ENCODE results near the gene DENND1A. TPM values are rescaled to one million over a fixed set of nuclear protein-coding genes. Genes with fewer than 3 reads are reported as not detected.

Gene DENND1A
- total and polyA plus RNA-seq, 2 of the 13 experiments (the other 11 are each of a cell fraction or from before 2014, with no cell fraction given), result 14.8 to 30.1 TPM

DNA sequence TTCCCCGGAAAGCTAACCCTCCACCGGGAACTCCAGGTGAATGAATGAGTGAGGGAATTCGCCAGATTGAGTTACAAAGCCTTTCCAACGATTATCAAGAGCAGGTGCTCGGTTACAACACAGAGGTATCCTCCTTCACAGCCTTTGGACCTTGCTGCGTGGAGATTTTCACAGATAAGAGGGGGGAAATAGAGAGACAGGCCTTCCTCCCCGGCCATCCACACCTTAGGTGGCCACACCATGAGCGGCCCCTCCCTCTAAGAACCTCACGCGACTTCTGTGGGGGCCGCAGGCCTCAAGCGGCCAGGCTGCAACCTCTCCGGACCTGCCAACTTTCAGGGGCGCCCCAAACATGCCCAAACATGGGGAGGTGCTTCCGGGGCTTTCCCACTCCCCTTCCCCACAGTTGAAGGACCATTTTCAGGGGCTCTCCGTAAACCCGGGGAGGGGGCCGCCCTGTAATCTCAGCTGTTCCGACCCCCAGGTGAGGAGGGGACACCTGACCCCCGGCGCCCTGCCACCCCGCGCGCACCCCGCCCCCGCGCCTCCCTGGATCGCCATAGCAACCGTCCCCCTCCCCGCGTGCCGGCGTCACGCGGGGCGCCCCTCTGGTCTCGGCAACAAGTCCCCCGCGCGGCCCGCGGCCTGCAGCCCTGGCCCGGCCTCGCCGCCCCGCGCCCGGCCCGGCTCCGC is 603 bp downstream of the DENND1A start (continued):
- TF ChIP-seq ADNP (CRISPR knock-in tag; IDR thresholded peaks at IDR 0.05), result no peak
- TF ChIP-seq JUN (CRISPR knock-in tag; IDR thresholded peaks at IDR 0.05), result no peak
- TF ChIP-seq ZBTB21 (CRISPR knock-in tag; IDR thresholded peaks at IDR 0.05), result 0 out of 2 replicates have a peak, but pooled peaks have one; percentile 15
- TF ChIP-seq TFDP1 (CRISPR knock-in tag; IDR thresholded peaks at IDR 0.05; ENCODE audit: borderline replicate concordance), result peak; percentile 16; the same call in 1 of the 2 replicates
- 0 out of 4 replicates have a peak, but pooled peaks of 1 of the 2 experiments have one; percentile 12 for TF ChIP-seq KLF16 (CRISPR knock-in tag; IDR thresholded peaks at IDR 0.05)
- no peak for TF ChIP-seq SETDB1 (CRISPR knock-in tag; IDR thresholded peaks at IDR 0.05; ENCODE audit: borderline replicate concordance)
- TF ChIP-seq CBX1 (IDR thresholded peaks at IDR 0.05; ENCODE audit: low read depth), result peak; percentile 36
- peak; percentile 45; the same call in 1 of the 2 replicates for TF ChIP-seq CEBPG (CRISPR knock-in tag; IDR thresholded peaks at IDR 0.05)
- TF ChIP-seq KDM2A (CRISPR knock-in tag; IDR thresholded peaks at IDR 0.05; ENCODE audit: borderline replicate concordance, low read depth), result peak; percentile 45; the same call in 1 of the 2 replicates
- no peak for TF ChIP-seq KLF15 (CRISPR knock-in tag; IDR thresholded peaks at IDR 0.05; ENCODE audit: borderline replicate concordance)
- TF ChIP-seq TFAP4 (IDR thresholded peaks at IDR 0.05; ENCODE audit: borderline replicate concordance, low read depth), result 0 out of 2 replicates have a peak, but pooled peaks have one; percentile 18
- TF ChIP-seq ZNF367 (CRISPR knock-in tag; IDR thresholded peaks at IDR 0.05; ENCODE audit: borderline replicate concordance), result no peak
- TF ChIP-seq TEAD2 (CRISPR knock-in tag; IDR thresholded peaks at IDR 0.05), result no peak
- no peak for TF ChIP-seq ARID2 (CRISPR knock-in tag; IDR thresholded peaks at IDR 0.05; ENCODE audit: borderline replicate concordance)
- no peak for TF ChIP-seq PRPF4 (IDR thresholded peaks at IDR 0.05; ENCODE audit: low read depth, low read length, poor library complexity, severe bottlenecking)
- peak; percentile 88 for TF ChIP-seq ZNF24 (IDR thresholded peaks at IDR 0.05)
- TF ChIP-seq, protein P1, sequence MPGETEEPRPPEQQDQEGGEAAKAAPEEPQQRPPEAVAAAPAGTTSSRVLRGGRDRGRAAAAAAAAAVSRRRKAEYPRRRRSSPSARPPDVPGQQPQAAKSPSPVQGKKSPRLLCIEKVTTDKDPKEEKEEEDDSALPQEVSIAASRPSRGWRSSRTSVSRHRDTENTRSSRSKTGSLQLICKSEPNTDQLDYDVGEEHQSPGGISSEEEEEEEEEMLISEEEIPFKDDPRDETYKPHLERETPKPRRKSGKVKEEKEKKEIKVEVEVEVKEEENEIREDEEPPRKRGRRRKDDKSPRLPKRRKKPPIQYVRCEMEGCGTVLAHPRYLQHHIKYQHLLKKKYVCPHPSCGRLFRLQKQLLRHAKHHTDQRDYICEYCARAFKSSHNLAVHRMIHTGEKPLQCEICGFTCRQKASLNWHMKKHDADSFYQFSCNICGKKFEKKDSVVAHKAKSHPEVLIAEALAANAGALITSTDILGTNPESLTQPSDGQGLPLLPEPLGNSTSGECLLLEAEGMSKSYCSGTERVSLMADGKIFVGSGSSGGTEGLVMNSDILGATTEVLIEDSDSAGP (CRISPR knock-in tag; IDR thresholded peaks at IDR 0.05; ENCODE audit: borderline replicate concordance), result 0 out of 2 replicates have a peak, but pooled peaks have one; percentile 20
- no peak for TF ChIP-seq HNRNPK (IDR thresholded peaks at IDR 0.05; ENCODE audit: low read depth, low read length, poor library complexity, severe bottlenecking)
- TF ChIP-seq ZNF605 (CRISPR knock-in tag; IDR thresholded peaks at IDR 0.05), result no peak
- no peak for TF ChIP-seq RFX1 (IDR thresholded peaks at IDR 0.05)
- TF ChIP-seq SRSF1 (optimal IDR thresholded peaks at IDR 0.05; ENCODE audit: low read depth, low read length), result peak; percentile 35
- no peak for TF ChIP-seq SMYD3 (CRISPR knock-in tag; IDR thresholded peaks at IDR 0.05)
- TF ChIP-seq SUZ12 (IDR thresholded peaks at IDR 0.05; ENCODE audit: low read depth, low read length), result no peak
- no peak for TF ChIP-seq CHD2 (IDR thresholded peaks at IDR 0.05; ENCODE audit: low read depth, low read length)
- no peak for TF ChIP-seq ZNF883 (CRISPR knock-in tag; IDR thresholded peaks at IDR 0.05; ENCODE audit: not compliant biosample characterization)
- TF ChIP-seq, protein P2, sequence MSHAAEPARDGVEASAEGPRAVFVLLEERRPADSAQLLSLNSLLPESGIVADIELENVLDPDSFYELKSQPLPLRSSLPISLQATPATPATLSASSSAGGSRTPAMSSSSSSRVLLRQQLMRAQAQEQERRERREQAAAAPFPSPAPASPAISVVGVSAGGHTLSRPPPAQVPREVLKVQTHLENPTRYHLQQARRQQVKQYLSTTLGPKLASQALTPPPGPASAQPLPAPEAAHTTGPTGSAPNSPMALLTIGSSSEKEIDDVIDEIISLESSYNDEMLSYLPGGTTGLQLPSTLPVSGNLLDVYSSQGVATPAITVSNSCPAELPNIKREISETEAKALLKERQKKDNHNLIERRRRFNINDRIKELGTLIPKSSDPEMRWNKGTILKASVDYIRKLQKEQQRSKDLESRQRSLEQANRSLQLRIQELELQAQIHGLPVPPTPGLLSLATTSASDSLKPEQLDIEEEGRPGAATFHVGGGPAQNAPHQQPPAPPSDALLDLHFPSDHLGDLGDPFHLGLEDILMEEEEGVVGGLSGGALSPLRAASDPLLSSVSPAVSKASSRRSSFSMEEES (CRISPR knock-in tag; IDR thresholded peaks at IDR 0.05), result peak; percentile 30; the same call in 1 of the 2 replicates
